H9 (cell line): ENCODE data around the gene KIF13A. TPM values are rescaled to one million over a fixed set of nuclear protein-coding genes. Genes with fewer than 3 reads are reported as not detected.

Experiments
- DNase-seq: peaks from one replicate; pipeline ENCODE4 v3.0.0-alpha.2; 2017
- H2AFZ ChIP-seq: one replicate; pipeline ENCODE4 v1.6.1; 2013; ENCODE audit warnings: mild to moderate bottlenecking, low read length, control low read depth, moderate library complexity
- H2AK5ac ChIP-seq: 2 replicates; pipeline ENCODE4 v1.6.1; 2013; ENCODE audit warnings: low read length, control low read depth, mixed read lengths; ENCODE audit not compliant: insufficient read length
- H2BK120ac ChIP-seq: one replicate; pipeline ENCODE4 v1.6.1; 2013; ENCODE audit warnings: low read depth, mild to moderate bottlenecking, low read length, control low read depth, inconsistent platforms; ENCODE audit not compliant: poor library complexity, severe bottlenecking
- H2BK12ac ChIP-seq: 2 replicates; pipeline ENCODE4 v1.6.1; 2013; ENCODE audit warnings: low read length, control low read depth, mixed read lengths, low read depth; ENCODE audit not compliant: insufficient read length
- H2BK15ac ChIP-seq: 2 replicates; pipeline ENCODE4 v1.6.1; 2013; ENCODE audit warnings: low read depth, low read length, control low read depth
- H2BK20ac ChIP-seq: one replicate; pipeline ENCODE4 v1.6.1; 2013; ENCODE audit warnings: low read depth, mild to moderate bottlenecking, low read length, control low read depth, inconsistent platforms; ENCODE audit not compliant: poor library complexity, severe bottlenecking
- H2BK5ac ChIP-seq: 2 replicates; pipeline ENCODE4 v1.6.1; 2013; ENCODE audit warnings: low read length, control low read depth, mixed read lengths; ENCODE audit not compliant: insufficient read length
- H3K14ac ChIP-seq: 2 replicates; pipeline ENCODE4 v1.6.1; 2013; ENCODE audit warnings: low read length, control low read depth; ENCODE audit not compliant: insufficient read depth
- H3K18ac ChIP-seq: 2 replicates; pipeline ENCODE4 v1.6.1; 2013; ENCODE audit warnings: low read depth, mild to moderate bottlenecking, mixed read lengths, low read length, control low read depth; ENCODE audit not compliant: insufficient read length
- H3K23ac ChIP-seq: 2 replicates; pipeline ENCODE4 v1.6.1; 2013; ENCODE audit warnings: low read length, control low read depth, mixed read lengths, low read depth; ENCODE audit not compliant: insufficient read length
- H3K23me2 ChIP-seq: 2 replicates; pipeline ENCODE4 v1.6.1; 2013; ENCODE audit warnings: low read depth, mild to moderate bottlenecking, mixed read lengths, low read length, control low read depth; ENCODE audit not compliant: insufficient read length, poor library complexity, severe bottlenecking
- H3K27ac ChIP-seq: 2 replicates; pipeline ENCODE4 v1.5.1; 2013; ENCODE audit warnings: low read length, control low read depth, mixed read lengths, low read depth; ENCODE audit not compliant: insufficient read length
- H3K27me3 ChIP-seq: 2 replicates; pipeline ENCODE4 v1.6.1; 2013; ENCODE audit warnings: low read length, control low read depth, inconsistent platforms; ENCODE audit not compliant: insufficient read depth
- H3K4ac ChIP-seq: 2 replicates; pipeline ENCODE4 v1.6.1; 2013; ENCODE audit warnings: low read depth, mild to moderate bottlenecking, control low read depth, inconsistent platforms, low read length, moderate library complexity
- H3K4me1 ChIP-seq: 2 replicates; pipeline ENCODE4 v1.6.1; 2013; ENCODE audit warnings: low read length, control low read depth, inconsistent platforms; ENCODE audit not compliant: insufficient read depth
- H3K4me2 ChIP-seq: 2 replicates; pipeline ENCODE4 v1.6.1; 2013; ENCODE audit warnings: low read length, control low read depth, mixed read lengths; ENCODE audit not compliant: insufficient read length, insufficient read depth
- H3K56ac ChIP-seq: 2 replicates; pipeline ENCODE4 v1.6.1; 2013; ENCODE audit warnings: low read depth, mild to moderate bottlenecking, mixed read lengths, low read length, control low read depth; ENCODE audit not compliant: insufficient read length
- H3K79me1 ChIP-seq: 2 replicates; pipeline ENCODE4 v1.6.1; 2013; ENCODE audit warnings: low read depth, mild to moderate bottlenecking, moderate library complexity, low read length, control low read depth, inconsistent platforms; ENCODE audit not compliant: insufficient read depth, poor library complexity, severe bottlenecking
- H3K79me2 ChIP-seq: 2 replicates; pipeline ENCODE4 v1.6.1; 2013; ENCODE audit warnings: low read length, control low read depth, inconsistent platforms; ENCODE audit not compliant: insufficient read depth
- H3K9ac ChIP-seq: 2 replicates; pipeline ENCODE4 v1.6.1; 2013; ENCODE audit warnings: low read length, control low read depth, mixed read lengths; ENCODE audit not compliant: insufficient read length; ENCODE audit errors: extremely low read depth
- H3K9me3 ChIP-seq: one replicate; pipeline ENCODE4 v1.6.1; 2013; ENCODE audit warnings: low read depth, low read length, inconsistent platforms; ENCODE audit not compliant: control insufficient read depth
- H3T11ph ChIP-seq: one replicate; pipeline ENCODE4 v1.6.1; 2013; ENCODE audit warnings: mild to moderate bottlenecking, low read length, control low read depth, inconsistent platforms
- H4K20me1 ChIP-seq: one replicate; pipeline ENCODE4 v1.6.1; 2013; ENCODE audit not compliant: control insufficient read depth, insufficient read length, insufficient read depth
- H4K5ac ChIP-seq: 2 replicates; pipeline ENCODE4 v1.6.1; 2013; ENCODE audit warnings: low read depth, mild to moderate bottlenecking, mixed read lengths, low read length, control low read depth; ENCODE audit not compliant: insufficient read length
- H4K8ac ChIP-seq: replicated peaks from 2 replicates; pipeline ENCODE4 v1.6.1; 2013; ENCODE audit warnings: low read length, control low read depth, mixed read lengths, low read depth; ENCODE audit not compliant: insufficient read length
- H4K91ac ChIP-seq: 2 replicates; pipeline ENCODE4 v1.6.1; 2013; ENCODE audit warnings: low read depth, mild to moderate bottlenecking, moderate library complexity, mixed read lengths, low read length, control low read depth; ENCODE audit not compliant: insufficient read length
- H3K27ac Mint-ChIP-seq, 3 experiments: 2 replicates in 2 of 3; 3 replicates in 1 of 3; pipeline ENCODE4 v1.8.0; 2020 to 2021; ENCODE audit warnings: mixed read lengths in 3 of 3, mild to moderate bottlenecking in 1 of 3, moderate library complexity in 1 of 3
- H3K27me3 Mint-ChIP-seq: 2 replicates; pipeline ENCODE4 v1.8.0; 2021; ENCODE audit warnings: low read depth, mild to moderate bottlenecking, moderate library complexity, mixed read lengths
- H3K36me3 Mint-ChIP-seq, 3 experiments: 2 replicates in 2 of 3; 3 replicates in 1 of 3; pipeline ENCODE4 v1.8.0; 2020 to 2021; ENCODE audit warnings: low read depth in 3 of 3, mixed read lengths in 3 of 3; ENCODE audit not compliant: insufficient read depth in 1 of 3
- H3K4me1 Mint-ChIP-seq, 2 experiments: 2 replicates each; pipeline ENCODE4 v1.8.0; 2020; ENCODE audit warnings: mixed read lengths in 2 of 2
- H3K4me3 Mint-ChIP-seq, 2 experiments: 2 replicates in 1 of 2; 3 replicates in 1 of 2; pipeline ENCODE4 v1.8.0; 2020 to 2021; ENCODE audit warnings: mild to moderate bottlenecking in 2 of 2, mixed read lengths in 2 of 2, moderate library complexity in 1 of 2
- H3K9me3 Mint-ChIP-seq, 2 experiments: 2 replicates in 1 of 2; 3 replicates in 1 of 2; pipeline ENCODE4 v1.8.0; 2020; ENCODE audit warnings: mild to moderate bottlenecking in 2 of 2, mixed read lengths in 2 of 2, moderate library complexity in 1 of 2
- WGBS: extraction: QIAGEN DNeasy Blood & Tissue Kit; methylation state at CpG from one replicate; pipeline ENCODE4 v1.1.7; 2013; ENCODE audit warnings: missing lambda C conversion rate, low lambda C conversion rate, mixed read lengths; ENCODE audit not compliant: insufficient read length; ENCODE audit errors: extremely low coverage; 5-methylcytosine and 5-hydroxymethylcytosine counted together
- total RNA-seq: library from RNA; stranded (reverse); gene quantifications from 2 replicates; pipeline ENCODE4 v1.2.1, GENCODE V29; 2021
- TF ChIP-seq, protein P1 (sequence below): fragments of 200-600 bp; sonication (generic); conservative IDR thresholded peaks from 3 replicates; pipeline ENCODE4 v1.8.0; 2021; ENCODE audit warnings: antibody characterized with exemption, mild to moderate bottlenecking

Gene KIF13A
- total RNA-seq, 1 experiment from 2014 or later = 38.2 TPM

DNA sequence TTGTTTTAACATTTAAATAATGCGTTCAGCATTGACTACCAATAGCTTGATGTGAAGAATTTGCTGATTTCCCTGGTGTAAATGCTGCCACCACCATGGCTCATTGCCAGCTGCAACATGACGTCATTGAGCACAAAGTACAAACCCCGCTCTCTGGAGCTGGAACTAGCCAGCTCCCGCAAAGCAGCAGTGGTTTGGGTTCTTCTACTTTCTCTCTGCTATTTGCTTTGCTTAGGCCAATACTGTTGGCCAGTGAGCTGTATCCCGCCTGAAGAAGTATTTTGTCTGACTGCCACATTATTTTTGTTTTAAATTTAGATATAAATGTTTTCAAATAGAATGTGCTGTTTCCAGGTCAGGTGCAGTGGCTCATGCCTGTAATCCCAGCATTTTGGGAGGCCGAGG lies 47.4 kb upstream of the KIF13A start:
- no peak overlapping the region for H2AK5ac ChIP-seq
- no peaks in the 10 kb centered on the region for H3K23me2 ChIP-seq
- H4K5ac ChIP-seq = no peak overlapping the region
- no peaks in the 10 kb centered on the region; a peak in 1 of 7 replicates for H3K36me3 Mint-ChIP-seq
- no peak overlapping the region for H2BK15ac ChIP-seq
- no peak overlapping the region for H2BK20ac ChIP-seq
- TF ChIP-seq, protein P1, sequence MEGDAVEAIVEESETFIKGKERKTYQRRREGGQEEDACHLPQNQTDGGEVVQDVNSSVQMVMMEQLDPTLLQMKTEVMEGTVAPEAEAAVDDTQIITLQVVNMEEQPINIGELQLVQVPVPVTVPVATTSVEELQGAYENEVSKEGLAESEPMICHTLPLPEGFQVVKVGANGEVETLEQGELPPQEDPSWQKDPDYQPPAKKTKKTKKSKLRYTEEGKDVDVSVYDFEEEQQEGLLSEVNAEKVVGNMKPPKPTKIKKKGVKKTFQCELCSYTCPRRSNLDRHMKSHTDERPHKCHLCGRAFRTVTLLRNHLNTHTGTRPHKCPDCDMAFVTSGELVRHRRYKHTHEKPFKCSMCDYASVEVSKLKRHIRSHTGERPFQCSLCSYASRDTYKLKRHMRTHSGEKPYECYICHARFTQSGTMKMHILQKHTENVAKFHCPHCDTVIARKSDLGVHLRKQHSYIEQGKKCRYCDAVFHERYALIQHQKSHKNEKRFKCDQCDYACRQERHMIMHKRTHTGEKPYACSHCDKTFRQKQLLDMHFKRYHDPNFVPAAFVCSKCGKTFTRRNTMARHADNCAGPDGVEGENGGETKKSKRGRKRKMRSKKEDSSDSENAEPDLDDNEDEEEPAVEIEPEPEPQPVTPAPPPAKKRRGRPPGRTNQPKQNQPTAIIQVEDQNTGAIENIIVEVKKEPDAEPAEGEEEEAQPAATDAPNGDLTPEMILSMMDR = no peak
- DNase-seq = peak; percentile 16
- no peaks in the 10 kb centered on the region for H3K27me3 ChIP-seq
- H4K20me1 ChIP-seq = no peaks in the 10 kb centered on the region
- no peak overlapping the region for H3K23ac ChIP-seq
- H3K27ac ChIP-seq = no peak overlapping the region
- no peak overlapping the region for H3K27ac Mint-ChIP-seq
- H4K8ac ChIP-seq = no peak overlapping the region
- no peak overlapping the region for H2AFZ ChIP-seq
- H2BK12ac ChIP-seq = no peak overlapping the region
- no peak overlapping the region for H3K4ac ChIP-seq
- H4K91ac ChIP-seq = no peak overlapping the region
- no peak overlapping the region for H2BK120ac ChIP-seq
- no peak overlapping the region for H3T11ph ChIP-seq
- no peak overlapping the region for H2BK5ac ChIP-seq
- H3K9me3 ChIP-seq = no peaks in the 10 kb centered on the region
- peaks cover 0 to 2% of the 10 kb centered on the region in 2 experiments; a peak in 1 of 4 replicates for H3K4me1 Mint-ChIP-seq
- no peak overlapping the region for H3K14ac ChIP-seq
- H3K27me3 Mint-ChIP-seq = no peaks in the 10 kb centered on the region; the same call in 1 of the 2 replicates
- H3K79me1 ChIP-seq = no peaks in the 10 kb centered on the region
- no peak overlapping the region for H3K56ac ChIP-seq
- no peak overlapping the region for H3K18ac ChIP-seq
- H3K4me1 ChIP-seq = no peaks in the 10 kb centered on the region
- H3K4me2 ChIP-seq = no peak overlapping the region
- no peaks in the 10 kb centered on the region for H3K79me2 ChIP-seq
- H3K9me3 Mint-ChIP-seq = no peaks in the 10 kb centered on the region
- H3K4me3 Mint-ChIP-seq = no peak overlapping the region
- no peak overlapping the region for H3K9ac ChIP-seq
- no CpG with 5 or more reads among the region's 6 CpGs for WGBS
